DND-41 (cell line): Measurements from ENCODE around the gene KLF18.

Experiments
- ATAC-seq: fragments of 200-7000 bp; cut with Tn5 transposase; 3 replicates; pipeline ENCODE4 v1.9.1; 2021; ENCODE audit warnings: low read depth; ENCODE audit not compliant: insufficient read depth
- DNase-seq: peaks from one replicate; pipeline ENCODE4 v3.0.0-alpha.2; 2020
- H2AFZ ChIP-seq: 2 replicates; pipeline ENCODE4 v1.6.0; 2012; ENCODE audit warnings: low read depth, low read length
- H3K27ac ChIP-seq: 2 replicates; pipeline ENCODE4 v1.5.1; 2012; ENCODE audit warnings: low read length, inconsistent platforms
- H3K27me3 ChIP-seq: fragments of 200-600 bp; sonication (generic); 2 replicates; pipeline ENCODE4 v1.6.0; 2012; ENCODE audit warnings: low read length, mild to moderate bottlenecking, inconsistent platforms; ENCODE audit not compliant: insufficient read depth, poor library complexity
- H3K36me3 ChIP-seq: 2 replicates; pipeline ENCODE4 v1.5.1; 2012; ENCODE audit warnings: low read length, inconsistent platforms; ENCODE audit not compliant: insufficient read depth
- H3K4me1 ChIP-seq: 2 replicates; pipeline ENCODE4 v1.5.1; 2012; ENCODE audit warnings: mild to moderate bottlenecking, low read length; ENCODE audit not compliant: insufficient read depth
- H3K4me2 ChIP-seq: 2 replicates; pipeline ENCODE4 v1.6.0; 2012; ENCODE audit warnings: mild to moderate bottlenecking, moderate library complexity, low read length, inconsistent platforms; ENCODE audit not compliant: insufficient read depth
- H3K4me3 ChIP-seq, 2 experiments: fragments of 200-600 bp in 1 of 2; shearing (Covaris generic) in 1 of 2; 2 replicates each; pipeline ENCODE4 v1.5.1; 2012 to 2016; ENCODE audit warnings: inconsistent platforms in 2 of 2, low read length in 2 of 2, mild to moderate bottlenecking in 2 of 2, low read depth in 1 of 2, moderate library complexity in 1 of 2
- H3K79me2 ChIP-seq: 2 replicates; pipeline ENCODE4 v1.6.0; 2012; ENCODE audit warnings: low read length, inconsistent platforms; ENCODE audit not compliant: insufficient read depth
- H3K9ac ChIP-seq: 2 replicates; pipeline ENCODE4 v1.6.0; 2012; ENCODE audit warnings: low read depth, mild to moderate bottlenecking, inconsistent platforms, low read length, moderate library complexity
- H3K9me3 ChIP-seq: 2 replicates; pipeline ENCODE4 v1.5.1; 2012; ENCODE audit warnings: low read length, moderate library complexity, mild to moderate bottlenecking, inconsistent platforms; ENCODE audit not compliant: insufficient read depth, severe bottlenecking
- H4K20me1 ChIP-seq: 2 replicates; pipeline ENCODE4 v1.6.0; 2012; ENCODE audit warnings: low read length; ENCODE audit not compliant: insufficient read depth
- CTCF ChIP-seq: IDR thresholded peaks from 2 replicates; pipeline ENCODE4 v1.5.1; 2012; ENCODE audit warnings: borderline replicate concordance, low read length, moderate library complexity, mild to moderate bottlenecking; ENCODE audit not compliant: poor library complexity, severe bottlenecking; ENCODE audit errors: extremely low read depth
- EZH2 ChIP-seq: IDR thresholded peaks from 3 replicates; pipeline ENCODE4 v1.6.1; 2012; ENCODE audit warnings: borderline replicate concordance, low read depth, mild to moderate bottlenecking, moderate library complexity, low read length, inconsistent platforms; ENCODE audit not compliant: severe bottlenecking

The KLF18 gene

GRCh38 chr1:44113095-44113609 is 28.3 kb downstream of the KLF18 start:
- no peaks in the 10 kb centered on the region for H3K9me3 ChIP-seq
- ATAC-seq = no peak
- no peak for TF ChIP-seq EZH2
- TF ChIP-seq CTCF = no peak
- no peak overlapping the region for H2AFZ ChIP-seq
- no peaks in the 10 kb centered on the region for H3K79me2 ChIP-seq
- H4K20me1 ChIP-seq = no peaks in the 10 kb centered on the region
- H3K9ac ChIP-seq = no peak overlapping the region
- H3K27me3 ChIP-seq = peaks cover 9% of the 10 kb centered on the region
- DNase-seq = no peak
- H3K4me2 ChIP-seq = no peak overlapping the region
- H3K4me1 ChIP-seq = no peaks in the 10 kb centered on the region
- no peak overlapping the region for H3K4me3 ChIP-seq
- no peaks in the 10 kb centered on the region for H3K36me3 ChIP-seq
- no peak overlapping the region for H3K27ac ChIP-seq

- H3K36me3 ChIP-seq = no peaks in the 10 kb centered on the region
Measured at GRCh38 chr1:44112486-44112885, 28.9 kb downstream of the KLF18 start.

GRCh38 chr1:44111861-44112260 is 29.6 kb downstream of the KLF18 start:
- ATAC-seq = no peak
- H3K27me3 ChIP-seq = peaks cover 11% of the 10 kb centered on the region
- TF ChIP-seq CTCF (no peak), EZH2 (no peak)

More at GRCh38 chr1:44112486-44112885, 28.9 kb downstream of the KLF18 start:
- H3K27ac ChIP-seq = no peak overlapping the region
- H3K9ac ChIP-seq = no peak overlapping the region
- H3K79me2 ChIP-seq = no peaks in the 10 kb centered on the region
- DNase-seq = no peak
- no peak overlapping the region for H3K4me2 ChIP-seq
- H3K4me1 ChIP-seq = no peaks in the 10 kb centered on the region
- peaks cover 11% of the 10 kb centered on the region for H3K27me3 ChIP-seq
- no peaks in the 10 kb centered on the region for H4K20me1 ChIP-seq
- TF ChIP-seq EZH2 = no peak
- TF ChIP-seq CTCF = no peak
- no peak overlapping the region for H2AFZ ChIP-seq
- H3K4me3 ChIP-seq = no peak overlapping the region
- ATAC-seq = no peak
- no peaks in the 10 kb centered on the region for H3K9me3 ChIP-seq

GRCh38 chr1:44110916-44111315 is 30.5 kb downstream of the KLF18 start:
- TF ChIP-seq CTCF = no peak
- no peak for TF ChIP-seq EZH2
- no peak for ATAC-seq
- Histone ChIP-seq H3K27me3 (peaks cover 10% of the 10 kb centered on the region), H3K4me2 (no peak overlapping the region), H3K27ac (no peak overlapping the region), H3K4me3 (no peak overlapping the region), H4K20me1 (no peaks in the 10 kb centered on the region), H3K9me3 (no peaks in the 10 kb centered on the region), H3K79me2 (no peaks in the 10 kb centered on the region), H3K36me3 (no peaks in the 10 kb centered on the region), H3K4me1 (no peaks in the 10 kb centered on the region), H2AFZ (no peak overlapping the region), H3K9ac (no peak overlapping the region)
- DNase-seq = no peak

More at GRCh38 chr1:44111861-44112260, 29.6 kb downstream of the KLF18 start:
- H3K27ac ChIP-seq = no peak overlapping the region
- H4K20me1 ChIP-seq = no peaks in the 10 kb centered on the region
- no peaks in the 10 kb centered on the region for H3K79me2 ChIP-seq
- H3K9me3 ChIP-seq = no peaks in the 10 kb centered on the region
- no peaks in the 10 kb centered on the region for H3K4me1 ChIP-seq
- no peak overlapping the region for H3K9ac ChIP-seq
- no peak overlapping the region for H3K4me3 ChIP-seq
- no peak overlapping the region for H2AFZ ChIP-seq
- no peak for DNase-seq
- no peak overlapping the region for H3K4me2 ChIP-seq
- H3K36me3 ChIP-seq = no peaks in the 10 kb centered on the region
